WI38 (cell line): ENCODE results near the gene CRMP1.

ENCODE experiments used
- H3K4me3 ChIP-seq: 2 replicates; pipeline ENCODE4 v1.5.1; 2011; ENCODE audit warnings: low read depth, mild to moderate bottlenecking, control low read depth, low read length
- TF ChIP-seq, protein P1 (sequence below): IDR thresholded peaks from 2 replicates; pipeline ENCODE4 v1.5.1; 2012; ENCODE audit warnings: low read depth, mild to moderate bottlenecking, control low read depth, low read length

The CRMP1 gene

GRCh38 chr4:5826437-5827107, 66.3 kb downstream of the CRMP1 start:
- TF ChIP-seq, protein P1, sequence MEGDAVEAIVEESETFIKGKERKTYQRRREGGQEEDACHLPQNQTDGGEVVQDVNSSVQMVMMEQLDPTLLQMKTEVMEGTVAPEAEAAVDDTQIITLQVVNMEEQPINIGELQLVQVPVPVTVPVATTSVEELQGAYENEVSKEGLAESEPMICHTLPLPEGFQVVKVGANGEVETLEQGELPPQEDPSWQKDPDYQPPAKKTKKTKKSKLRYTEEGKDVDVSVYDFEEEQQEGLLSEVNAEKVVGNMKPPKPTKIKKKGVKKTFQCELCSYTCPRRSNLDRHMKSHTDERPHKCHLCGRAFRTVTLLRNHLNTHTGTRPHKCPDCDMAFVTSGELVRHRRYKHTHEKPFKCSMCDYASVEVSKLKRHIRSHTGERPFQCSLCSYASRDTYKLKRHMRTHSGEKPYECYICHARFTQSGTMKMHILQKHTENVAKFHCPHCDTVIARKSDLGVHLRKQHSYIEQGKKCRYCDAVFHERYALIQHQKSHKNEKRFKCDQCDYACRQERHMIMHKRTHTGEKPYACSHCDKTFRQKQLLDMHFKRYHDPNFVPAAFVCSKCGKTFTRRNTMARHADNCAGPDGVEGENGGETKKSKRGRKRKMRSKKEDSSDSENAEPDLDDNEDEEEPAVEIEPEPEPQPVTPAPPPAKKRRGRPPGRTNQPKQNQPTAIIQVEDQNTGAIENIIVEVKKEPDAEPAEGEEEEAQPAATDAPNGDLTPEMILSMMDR = no peak
- no peak overlapping the region for H3K4me3 ChIP-seq

- no peak overlapping the region for H3K4me3 ChIP-seq
- TF ChIP-seq, protein P1 = no peak
Observed at GRCh38 chr4:5825321-5826041, 67.4 kb downstream of the CRMP1 start.

DNA sequence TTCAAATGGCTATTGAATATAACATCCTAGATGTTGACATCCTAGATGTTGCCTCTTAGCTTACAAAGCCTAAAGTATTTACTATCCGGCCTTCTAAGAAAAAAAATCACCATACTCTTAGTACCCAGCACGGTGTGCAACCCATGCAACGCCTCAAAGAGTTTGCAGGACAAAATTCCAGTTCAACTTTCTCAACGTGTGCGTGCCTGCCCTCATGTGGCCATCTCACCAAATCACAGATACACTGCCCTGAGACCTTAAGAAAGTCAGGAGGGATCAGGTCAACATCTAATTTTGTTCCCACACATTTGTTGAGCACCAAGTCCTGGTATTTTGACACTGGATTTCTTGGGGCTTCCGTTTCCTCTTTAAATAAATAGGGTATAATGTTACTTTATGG, 68.3 kb downstream of the CRMP1 start:
- H3K4me3 ChIP-seq = no peak overlapping the region
- TF ChIP-seq, protein P1 = peak; percentile 49

DNA sequence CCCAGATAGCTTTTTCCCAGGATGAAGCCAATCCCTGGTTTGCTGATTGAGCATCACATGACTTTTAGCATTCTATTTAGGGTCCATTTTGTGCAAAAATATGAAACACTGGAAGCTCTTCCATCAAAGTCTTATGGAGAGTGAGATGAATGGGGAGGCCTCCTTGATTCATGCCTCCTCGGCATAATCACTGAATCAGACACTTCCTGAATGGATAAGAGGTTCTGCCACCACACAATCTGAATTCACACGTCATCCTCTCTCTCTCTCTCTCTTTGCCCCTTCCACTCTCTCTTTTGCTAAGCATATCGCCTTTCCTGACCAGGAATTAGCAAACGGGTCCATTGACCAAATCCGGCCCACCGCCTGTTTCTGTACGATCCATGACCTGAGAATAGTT, 68.7 kb downstream of the CRMP1 start:
- no peak overlapping the region for H3K4me3 ChIP-seq

GRCh38 chr4:5823542-5824211, 69.2 kb downstream of the CRMP1 start:
- H3K4me3 ChIP-seq = no peak overlapping the region
- TF ChIP-seq, protein P1 = no peak

More for the DNA sequence above, 68.7 kb downstream of the CRMP1 start:
- TF ChIP-seq, protein P1 = no peak

- TF ChIP-seq, protein P1 = no peak
- no peak overlapping the region for H3K4me3 ChIP-seq
Observed at GRCh38 chr4:5822619-5823018, 70.3 kb downstream of the CRMP1 start.
